Measurements from ENCODE around the gene TNFAIP8L2. TPM values are rescaled to one million over a fixed set of nuclear protein-coding genes. Genes with fewer than 3 reads are reported as not detected.
"Not testable (repeated sequence)": the region's sequence is repeated elsewhere in the genome, so short reads cannot be mapped to it uniquely, and the experiment has no call there.

Gene TNFAIP8L2
- total RNA-seq, 1 experiment from 2014 or later: not detected

DNA sequence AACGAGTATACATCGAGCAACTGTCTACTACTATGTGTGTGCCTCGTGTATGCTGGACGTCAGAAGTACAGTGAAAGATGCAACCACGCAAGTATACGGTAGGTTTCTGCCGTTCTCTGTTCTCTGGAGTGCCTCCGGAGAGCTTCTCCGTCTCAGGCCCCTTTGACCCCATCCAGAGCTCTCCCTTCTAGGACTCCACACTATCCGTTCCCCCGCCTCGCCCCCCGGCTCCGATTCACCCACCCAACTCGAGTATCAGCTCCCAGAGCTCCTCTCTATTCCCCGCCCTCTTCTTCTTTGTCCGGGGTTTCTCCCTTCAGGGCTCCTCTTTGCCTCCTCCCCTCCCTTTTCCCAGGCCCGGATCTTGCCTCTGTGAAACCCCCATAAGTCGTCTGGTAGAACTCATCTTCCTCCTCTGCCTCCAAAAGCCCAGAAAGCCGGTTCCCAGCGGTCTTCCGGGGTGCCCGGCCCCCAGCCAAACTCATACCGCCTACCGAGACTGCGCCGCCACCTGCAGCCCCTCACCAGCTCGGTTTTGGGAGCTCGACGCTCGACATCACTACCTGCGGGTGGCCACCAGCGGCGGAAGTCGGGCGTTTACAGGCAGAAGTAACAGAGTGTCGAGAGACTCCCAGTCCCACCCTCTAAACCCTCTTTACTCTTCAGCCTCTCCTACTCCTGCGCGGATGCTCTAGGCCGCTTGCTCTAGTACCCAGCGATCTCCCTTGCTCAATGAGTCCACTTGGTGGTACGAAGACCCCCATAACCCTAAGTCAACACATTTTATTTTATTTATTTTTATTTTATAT is 33.4 kb downstream of the TNFAIP8L2 start, which contains the start of gene VPS72:
TSS of gene VPS72 (minus strand) at position 561 of the 809 bp plus-strand sequence. CDS start at position 485, 76 bp downstream.
- DNase-seq (ENCODE audit: low read depth): peak; percentile 89

DNA sequence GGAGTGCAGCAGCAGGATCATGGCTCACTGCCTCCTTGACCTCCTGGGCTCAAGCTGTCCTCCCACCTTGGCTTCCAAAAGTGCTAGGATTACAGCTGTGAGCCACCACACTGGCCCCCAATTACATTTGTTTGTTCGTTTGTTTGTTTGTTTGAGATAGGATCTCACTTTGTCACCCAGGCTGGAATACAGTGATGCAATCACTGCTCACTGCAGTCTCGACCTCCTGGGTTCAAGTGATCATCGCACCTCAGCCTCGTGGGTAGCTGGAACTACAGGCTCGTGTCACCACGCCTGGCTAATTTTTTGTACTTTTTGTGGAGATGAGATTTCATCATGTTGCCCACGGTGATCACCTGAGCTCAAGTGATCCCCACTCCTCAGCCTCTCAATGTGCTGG is 35.6 kb downstream of the TNFAIP8L2 start:
- DNase-seq (ENCODE audit: low read depth): no peak

DNA sequence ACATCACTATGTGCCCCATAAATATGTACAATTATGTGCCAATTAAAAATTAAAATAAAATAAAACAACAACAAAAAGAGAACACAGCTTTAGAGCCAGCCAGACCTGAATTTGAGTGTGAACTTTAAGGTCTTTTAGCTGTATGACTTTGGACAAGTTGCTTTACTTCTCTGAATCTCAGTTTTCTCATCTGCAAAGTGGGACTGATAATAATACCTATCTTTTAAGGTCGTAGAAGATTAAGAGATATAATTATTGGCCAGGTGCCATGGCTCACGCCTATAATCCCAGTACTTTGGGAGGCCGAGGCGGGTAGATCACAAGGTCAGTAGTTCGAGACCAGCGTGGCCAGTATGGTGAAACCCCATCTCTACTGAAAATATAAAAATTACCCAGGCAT is 36.9 kb downstream of the TNFAIP8L2 start:
- no peak for DNase-seq (ENCODE audit: low read depth)

DNA sequence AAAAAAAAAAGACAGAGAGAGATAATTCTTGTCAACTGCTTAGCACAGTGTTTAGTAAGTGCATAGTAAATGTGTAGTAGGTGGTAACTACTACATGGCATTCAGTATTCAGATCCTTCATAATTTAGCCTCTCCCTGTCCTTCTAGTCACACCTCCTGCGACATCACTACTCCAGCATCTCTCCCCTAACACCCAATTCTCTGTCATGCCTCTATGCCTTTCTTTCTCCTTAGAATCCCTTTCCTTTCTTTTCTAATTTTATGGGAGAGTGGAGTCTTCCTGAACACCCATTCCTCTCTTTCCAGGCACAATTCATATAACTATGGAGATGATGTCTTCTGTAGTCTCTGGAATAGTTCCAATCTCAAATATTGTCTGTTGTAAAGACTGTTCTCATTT is 37.4 kb downstream of the TNFAIP8L2 start:
- peak; percentile 20 for DNase-seq (ENCODE audit: low read depth)

DNA sequence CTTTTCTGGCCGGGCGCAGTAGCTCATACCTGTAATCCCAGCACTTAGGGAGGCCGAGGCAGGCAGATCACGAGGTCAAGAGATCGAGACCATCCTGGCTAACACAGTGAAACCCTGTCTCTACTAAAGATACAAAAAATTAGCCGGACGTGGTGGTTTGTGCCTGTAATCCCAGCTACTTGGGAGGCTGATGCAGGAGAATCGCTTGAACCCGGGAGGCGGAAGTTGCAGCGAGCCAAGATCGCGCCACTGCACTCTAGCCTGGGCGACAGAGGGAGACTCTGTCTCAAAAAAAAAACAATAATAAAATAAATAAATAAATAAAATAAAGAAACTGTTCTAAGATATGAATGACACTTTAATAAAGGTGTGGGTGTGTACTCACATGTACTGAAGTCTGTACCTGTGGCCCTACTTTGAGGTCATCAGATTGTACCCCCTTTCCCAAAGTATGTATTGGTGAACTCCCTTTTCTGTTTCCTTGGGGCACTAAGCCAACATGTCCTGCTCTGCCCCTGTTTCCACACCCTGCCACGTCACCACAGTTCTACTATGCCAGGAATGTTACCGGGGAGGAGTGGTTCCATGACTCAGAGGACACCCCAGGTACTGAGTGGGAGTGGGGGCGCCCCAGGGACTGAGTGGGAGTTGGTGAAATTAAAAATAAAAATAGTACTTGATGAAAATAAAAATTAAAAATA is 38.6 kb downstream of the TNFAIP8L2 start:
- peak; percentile 98 for DNase-seq (ENCODE audit: low read depth)

DNA sequence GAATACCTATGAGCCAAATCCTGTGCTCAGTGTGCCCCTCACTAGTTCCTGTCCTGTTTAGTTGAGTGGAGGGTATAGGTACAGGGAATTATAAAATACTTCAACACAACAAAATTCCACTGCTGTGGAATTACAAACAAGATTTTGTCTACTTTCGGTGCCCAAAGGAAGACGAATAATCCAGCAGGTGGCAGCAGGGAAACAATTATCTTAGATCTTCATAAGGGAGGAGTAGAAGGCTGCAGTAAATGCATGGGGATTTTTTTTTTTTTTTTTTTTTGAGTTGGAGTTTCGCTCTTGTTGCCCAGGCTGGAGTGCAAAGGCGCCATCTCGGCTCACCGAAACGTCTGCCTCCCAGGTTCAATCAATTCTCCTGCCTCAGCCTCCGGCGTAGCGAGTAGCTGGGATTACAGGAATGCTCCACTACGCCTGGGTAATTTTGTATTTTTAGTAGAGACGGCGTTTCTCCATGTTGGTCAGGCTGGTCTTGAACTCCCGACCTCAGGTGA is 39.9 kb downstream of the TNFAIP8L2 start:
- DNase-seq (ENCODE audit: low read depth): peak; percentile 94

DNA sequence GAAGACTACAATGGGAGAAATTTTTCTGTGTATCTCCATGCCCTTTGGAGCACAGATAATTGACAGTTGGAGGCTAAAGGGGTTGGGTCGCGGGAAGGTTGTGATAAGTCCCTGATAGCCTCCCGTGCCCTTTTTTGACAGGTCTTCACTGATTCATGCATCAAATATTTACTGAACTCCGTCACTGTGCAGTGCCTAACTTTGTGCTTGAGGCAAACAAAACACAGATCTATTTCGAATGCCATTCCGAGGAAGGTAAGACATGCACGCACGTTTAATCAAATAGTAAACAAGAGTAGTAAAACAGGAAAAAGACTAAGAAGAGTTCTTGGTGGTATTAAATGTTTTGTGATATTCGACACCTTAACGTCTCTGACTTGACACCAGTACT is 41.4 kb downstream of the TNFAIP8L2 start:
- no peak for DNase-seq (ENCODE audit: low read depth)

DNA sequence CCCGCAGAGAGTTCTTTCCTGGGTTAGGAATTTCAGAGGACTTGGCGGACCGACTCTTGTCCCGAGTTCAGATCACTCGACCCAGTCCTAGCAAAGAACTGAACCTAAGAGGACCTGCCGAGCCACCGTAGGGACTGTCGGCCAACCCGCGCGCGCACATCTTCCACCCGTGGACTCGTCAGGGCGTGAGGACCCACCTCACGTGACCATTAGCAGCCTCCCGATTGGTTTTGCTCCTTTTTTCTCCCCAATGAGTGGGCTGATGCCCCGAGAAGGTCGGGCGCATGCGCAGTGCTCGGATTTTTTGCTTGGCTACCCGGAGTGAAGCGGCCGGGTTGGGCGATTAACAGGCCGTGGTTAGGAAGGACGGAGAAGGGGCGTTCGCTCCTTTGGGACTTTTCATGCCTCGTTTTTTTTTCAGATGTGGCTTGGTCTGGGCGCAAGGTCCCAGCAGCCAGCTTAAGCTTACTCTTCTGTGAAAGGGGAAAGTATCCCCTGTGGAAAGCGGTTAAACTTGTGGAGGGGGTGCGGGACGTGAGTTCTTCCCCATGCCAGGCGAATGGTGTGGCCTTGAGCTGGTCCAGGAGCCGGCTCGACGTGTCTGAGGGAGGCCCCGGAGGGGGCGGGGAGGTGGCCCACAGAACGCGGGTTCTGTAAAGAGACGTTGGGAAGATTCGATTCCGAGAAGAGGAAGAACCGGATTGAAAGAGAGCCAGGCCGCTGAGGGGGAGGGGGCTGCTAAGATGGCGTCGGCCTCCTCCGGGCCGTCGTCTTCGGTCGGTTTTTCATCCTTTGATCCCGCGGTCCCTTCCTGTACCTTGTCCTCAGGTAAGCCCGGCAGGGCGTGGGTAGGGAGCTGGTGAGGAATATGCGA is 42.0 kb downstream of the TNFAIP8L2 start, which contains the start of gene PIP5K1A:
TSS of gene PIP5K1A (plus strand) at position 299 of the 874 bp plus-strand sequence. CDS start at position 744, 445 bp downstream.
- DNase-seq (ENCODE audit: low read depth): peak; percentile 99

DNA sequence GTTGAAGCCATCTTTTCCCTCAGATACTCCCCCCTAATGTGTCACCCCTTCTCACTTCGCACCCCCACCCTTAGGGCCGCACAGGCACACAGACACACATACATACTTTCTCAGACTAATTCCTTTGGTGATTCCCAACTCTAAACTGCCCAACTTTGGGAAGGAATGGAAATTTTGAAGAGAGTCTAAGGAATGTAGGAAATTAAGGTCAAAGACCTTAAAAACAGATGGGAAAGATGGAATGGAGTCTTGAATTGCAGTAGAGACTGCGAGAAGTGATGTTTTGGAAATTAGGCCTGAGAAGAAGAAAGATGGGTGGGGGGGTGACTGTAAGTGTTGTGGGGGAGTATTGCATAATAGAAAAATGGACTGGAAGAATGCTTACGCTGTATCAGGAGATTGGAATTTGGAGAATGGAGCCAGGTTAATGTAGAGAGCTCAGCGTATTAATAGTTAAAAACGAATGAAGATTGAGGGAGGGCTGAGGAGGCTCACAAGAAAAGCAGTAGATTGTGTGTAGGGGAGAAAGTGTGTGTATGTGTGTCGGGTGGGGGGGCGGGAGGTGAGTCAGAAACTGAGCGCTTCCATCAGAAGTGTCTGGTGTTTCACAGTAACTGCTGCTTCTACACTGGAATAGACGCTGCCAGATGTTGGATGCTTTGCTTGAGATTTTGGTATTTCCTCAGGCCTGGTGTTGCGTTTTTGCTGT is 43.6 kb downstream of the TNFAIP8L2 start:
- peak; percentile 86 for DNase-seq (ENCODE audit: low read depth)

DNA sequence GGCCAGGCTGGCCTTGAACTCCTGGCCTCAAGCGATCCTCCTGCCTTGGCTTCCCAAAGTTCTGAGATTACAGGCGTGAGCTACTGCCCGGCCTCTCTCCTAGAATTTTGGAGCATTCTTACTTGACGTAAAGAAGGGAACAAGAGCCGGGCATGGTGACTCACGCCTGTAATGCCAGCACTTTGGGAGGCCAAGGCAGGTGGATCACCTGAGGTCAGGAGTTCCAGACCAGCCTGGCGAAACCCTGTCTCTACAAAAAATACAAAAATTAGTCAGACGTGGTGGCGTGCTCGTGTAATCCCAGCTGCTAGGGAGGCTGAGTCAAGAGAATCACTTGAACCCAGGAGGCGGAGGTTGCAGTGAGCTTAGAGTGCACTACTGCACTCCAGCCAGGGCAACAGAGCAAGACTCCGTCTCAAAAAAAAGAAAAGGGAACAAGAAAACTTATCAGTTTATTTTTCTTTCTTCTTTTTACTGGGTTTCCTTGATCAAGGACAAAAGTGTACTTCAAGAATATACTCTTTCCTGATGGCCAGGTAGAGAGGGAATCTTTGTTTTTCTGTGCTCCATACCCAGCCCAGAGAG is 49.0 kb downstream of the TNFAIP8L2 start:
- DNase-seq (ENCODE audit: low read depth): not testable (repeated sequence)

Other genes with a start within 250 kb of the TNFAIP8L2 start
- 27.8 and 31.6 TPM in 2 replicates for gene SETDB1, start 230.3 kb upstream of the TNFAIP8L2 start, total RNA-seq (2014; rRNA removed; shearing (Covaris generic))
- 156 and 178 TPM in 2 replicates for gene CERS2, start 181.8 kb upstream of the TNFAIP8L2 start, total RNA-seq (2014; rRNA removed; shearing (Covaris generic))
- gene ANXA9, start 174.4 kb upstream of the TNFAIP8L2 start, total RNA-seq (2014; rRNA removed; shearing (Covaris generic)): 0.25 TPM in 1 of 2 replicates, not detected in the other
- gene MINDY1, start 149.7 kb upstream of the TNFAIP8L2 start, total RNA-seq (2014; rRNA removed; shearing (Covaris generic)): 7.0 and 8.9 TPM in 2 replicates
- 21.4 and 26.6 TPM in 2 replicates for gene PRUNE1, start 148.2 kb upstream of the TNFAIP8L2 start, total RNA-seq (2014; rRNA removed; shearing (Covaris generic))
- gene BNIPL, start 120.1 kb upstream of the TNFAIP8L2 start, total RNA-seq (2014; rRNA removed; shearing (Covaris generic)): 0.10 and 0.17 TPM in 2 replicates
- gene C1orf56, start 108.9 kb upstream of the TNFAIP8L2 start, total RNA-seq (2014; rRNA removed; shearing (Covaris generic)): 2.3 and 3.6 TPM in 2 replicates
- 56.2 and 65.4 TPM in 2 replicates for gene CDC42SE1, start 97.0 kb upstream of the TNFAIP8L2 start, total RNA-seq (2014; rRNA removed; shearing (Covaris generic))
- 43.2 and 46.5 TPM in 2 replicates for gene MLLT11, start 96.3 kb upstream of the TNFAIP8L2 start, total RNA-seq (2014; rRNA removed; shearing (Covaris generic))
- 6.2 and 11.4 TPM in 2 replicates for gene GABPB2, start 85.9 kb upstream of the TNFAIP8L2 start, total RNA-seq (2014; rRNA removed; shearing (Covaris generic))
- gene SEMA6C, start 10.0 kb upstream of the TNFAIP8L2 start, total RNA-seq (2014; rRNA removed; shearing (Covaris generic)): 0.12 and 0.79 TPM in 2 replicates
- 7.6 and 9.7 TPM in 2 replicates for gene LYSMD1, start 9.3 kb downstream of the TNFAIP8L2 start, total RNA-seq (2014; rRNA removed; shearing (Covaris generic))
- 82.1 and 92.2 TPM in 2 replicates for gene SCNM1, start 9.5 kb downstream of the TNFAIP8L2 start, total RNA-seq (2014; rRNA removed; shearing (Covaris generic))
- not detected in 2 replicates for gene TMOD4, start 19.3 kb downstream of the TNFAIP8L2 start, total RNA-seq (2014; rRNA removed; shearing (Covaris generic))
- 76.6 and 84.3 TPM in 2 replicates for gene VPS72, start 33.5 kb downstream of the TNFAIP8L2 start, total RNA-seq (2014; rRNA removed; shearing (Covaris generic))
- 78.6 and 82.6 TPM in 2 replicates for gene PIP5K1A, start 41.9 kb downstream of the TNFAIP8L2 start, total RNA-seq (2014; rRNA removed; shearing (Covaris generic))
- gene PSMD4, start 98.1 kb downstream of the TNFAIP8L2 start, total RNA-seq (2014; rRNA removed; shearing (Covaris generic)): 285 and 291 TPM in 2 replicates
- 14.3 and 27.3 TPM in 2 replicates for gene ZNF687, start 125.7 kb downstream of the TNFAIP8L2 start, total RNA-seq (2014; rRNA removed; shearing (Covaris generic))
- gene PI4KB, start 170.8 kb downstream of the TNFAIP8L2 start, total RNA-seq (2014; rRNA removed; shearing (Covaris generic)): 40.7 and 52.2 TPM in 2 replicates
- 57.6 and 67.2 TPM in 2 replicates for gene RFX5, start 190.6 kb downstream of the TNFAIP8L2 start, total RNA-seq (2014; rRNA removed; shearing (Covaris generic))
- gene SELENBP1, start 216.1 kb downstream of the TNFAIP8L2 start, total RNA-seq (2014; rRNA removed; shearing (Covaris generic)): 2.6 and 4.5 TPM in 2 replicates
- gene PSMB4, start 242.9 kb downstream of the TNFAIP8L2 start, total RNA-seq (2014; rRNA removed; shearing (Covaris generic)): 503 and 619 TPM in 2 replicates